Muscle of leg (tissue), 11 donors: ENCODE results near the gene GRAMD1A. TPM values are rescaled to one million over a fixed set of nuclear protein-coding genes. Genes with fewer than 3 reads are reported as not detected.

Experiments
- DNase-seq: peaks from one replicate; pipeline ENCODE4 v3.0.0; 2013
- H3K27ac ChIP-seq: one replicate; pipeline ENCODE4 v1.5.1; 2013; ENCODE audit warnings: mild to moderate bottlenecking, low read length, control low read depth
- H3K27me3 ChIP-seq: one replicate; pipeline ENCODE4 v1.6.1; 2013; ENCODE audit warnings: low read length; ENCODE audit not compliant: control insufficient read depth, insufficient read depth
- H3K36me3 ChIP-seq: one replicate; pipeline ENCODE4 v1.6.1; 2013; ENCODE audit warnings: low read length; ENCODE audit not compliant: control insufficient read depth, insufficient read depth
- H3K4me1 ChIP-seq: one replicate; pipeline ENCODE4 v1.6.1; 2013; ENCODE audit warnings: low read length; ENCODE audit not compliant: control insufficient read depth, insufficient read depth
- H3K4me3 ChIP-seq: one replicate; pipeline ENCODE4 v1.5.1; 2013; ENCODE audit warnings: low read length, control low read depth
- H3K9me3 ChIP-seq: replicated peaks from 2 replicates; pipeline ENCODE4 v1.6.1; 2013; ENCODE audit warnings: low read depth, low read length; ENCODE audit not compliant: control insufficient read depth
- WGBS: methylation state at CpG from one replicate; pipeline ENCODE4 v1.1.5; 2013; ENCODE audit warnings: missing lambda C conversion rate; ENCODE audit not compliant: insufficient coverage; 5-methylcytosine and 5-hydroxymethylcytosine counted together
- polyA plus RNA-seq, 8 donors: library from polyadenylated mRNA; unstranded; fragments of 120-200 nt; gene quantifications; one replicate each; pipeline versions ENCODE4 v1.2.1 to v1.2.3, GENCODE V29; 2013; ENCODE audit warnings: inconsistent platforms in 1 of 8, low replicate concordance in 1 of 8; ENCODE audit not compliant: insufficient read length in 8 of 8, insufficient read depth in 1 of 8
- total RNA-seq: library from RNA; stranded (reverse); fragments of 120-200 nt; gene quantifications from one replicate; pipeline ENCODE4 v1.2.4, GENCODE V29; 2013

GRAMD1A gene
- total and polyA plus RNA-seq, 9 donors = 16.0 to 48.0 (median 35.3) TPM

GRCh38 chr19:35073516-35073915, 73.4 kb downstream of the GRAMD1A start:
- peaks cover 2% of the 10 kb centered on the region for H3K27me3 ChIP-seq
- no peak for DNase-seq
- 60% methylated on average over 8 of the region's 10 CpGs for WGBS
- H3K9me3 ChIP-seq = peaks cover 5% of the 10 kb centered on the region
- H3K4me3 ChIP-seq = no peak overlapping the region
- no peak overlapping the region for H3K27ac ChIP-seq
- H3K4me1 ChIP-seq = peaks cover 8% of the 10 kb centered on the region
- no peaks in the 10 kb centered on the region for H3K36me3 ChIP-seq

GRCh38 chr19:35073941-35074340, 73.8 kb downstream of the GRAMD1A start:
- Histone ChIP-seq H3K36me3 (no peaks in the 10 kb centered on the region), H3K27ac (no peak overlapping the region), H3K4me3 (no peak overlapping the region), H3K4me1 (peaks cover 5% of the 10 kb centered on the region), H3K27me3 (peaks cover 2% of the 10 kb centered on the region), H3K9me3 (peaks cover 5% of the 10 kb centered on the region)
- WGBS = 86% methylated on average over 3 of the region's 8 CpGs
- DNase-seq = no peak

- no peaks in the 10 kb centered on the region for H3K36me3 ChIP-seq
- H3K4me3 ChIP-seq = no peak overlapping the region
- peaks cover 2% of the 10 kb centered on the region for H3K27me3 ChIP-seq
- H3K27ac ChIP-seq = no peak overlapping the region
- WGBS = 79% methylated on average over 18 of the region's 21 CpGs
- no peaks in the 10 kb centered on the region for H3K4me1 ChIP-seq
- H3K9me3 ChIP-seq = peaks cover 5% of the 10 kb centered on the region
- DNase-seq = no peak
Observed at GRCh38 chr19:35074426-35075201, 74.5 kb downstream of the GRAMD1A start.

- peaks cover 3% of the 10 kb centered on the region for H3K9me3 ChIP-seq
- peaks cover 2% of the 10 kb centered on the region for H3K27me3 ChIP-seq
- H3K4me3 ChIP-seq = no peak overlapping the region
- no peaks in the 10 kb centered on the region for H3K4me1 ChIP-seq
- no peak for DNase-seq
- no peak overlapping the region for H3K27ac ChIP-seq
- 81% methylated on average over 20 of the region's 21 CpGs for WGBS
- no peaks in the 10 kb centered on the region for H3K36me3 ChIP-seq
Observed at GRCh38 chr19:35075202-35076025, 75.3 kb downstream of the GRAMD1A start.

- no peak for DNase-seq
Observed at GRCh38 chr19:35076026-35076370, 75.9 kb downstream of the GRAMD1A start.

More at GRCh38 chr19:35076026-35076370, 75.9 kb downstream of the GRAMD1A start:
- no peaks in the 10 kb centered on the region for H3K4me1 ChIP-seq
- 70% methylated on average over 3 of the region's 6 CpGs for WGBS
- H3K36me3 ChIP-seq = no peaks in the 10 kb centered on the region
- no peaks in the 10 kb centered on the region for H3K9me3 ChIP-seq
- no peak overlapping the region for H3K27ac ChIP-seq
- no peak overlapping the region for H3K4me3 ChIP-seq
- H3K27me3 ChIP-seq = peaks cover 2% of the 10 kb centered on the region

Other genes with a start within 250 kb of the GRAMD1A start
- gene ZNF599, start 227.1 kb upstream of the GRAMD1A start, total RNA-seq = 6.6 TPM
- gene ZNF599, start 227.1 kb upstream of the GRAMD1A start, polyA plus RNA-seq = 1 to 10 TPM; 5.5 to 7.0 (median 6.1) TPM
- 3.9 TPM for gene ZNF30, start 73.4 kb upstream of the GRAMD1A start, total RNA-seq
- 1 to 10 TPM; 2.8 to 4.9 (median 3.6) TPM for gene ZNF30, start 73.4 kb upstream of the GRAMD1A start, polyA plus RNA-seq
- gene ZNF792, start 36.1 kb upstream of the GRAMD1A start, total RNA-seq = 5.1 TPM
- gene ZNF792, start 36.1 kb upstream of the GRAMD1A start, polyA plus RNA-seq = 1 to 10 TPM; 2.1 to 3.3 (median 2.5) TPM
- gene SCN1B, start 30.1 kb downstream of the GRAMD1A start, total RNA-seq = 3.2 TPM
- 1 to 10 TPM; 3.0 to 6.7 (median 3.7) TPM for gene SCN1B, start 30.1 kb downstream of the GRAMD1A start, polyA plus RNA-seq
- 0.13 TPM for gene HPN, start 41.4 kb downstream of the GRAMD1A start, total RNA-seq
- gene HPN, start 41.4 kb downstream of the GRAMD1A start, polyA plus RNA-seq = 10 to 100 TPM in 1 of 8 donors, 1 to 10 TPM in 1, under 1 TPM in 5, not detected in 1; 0.14 to 15.6 (median 0.50) TPM
- gene FXYD3, start 115.5 kb downstream of the GRAMD1A start, total RNA-seq = 0.35 TPM
- 1 to 10 TPM in 3 of 8 donors, under 1 TPM in 4, not detected in 1; 0.31 to 9.3 (median 0.65) TPM for gene FXYD3, start 115.5 kb downstream of the GRAMD1A start, polyA plus RNA-seq
- 8.6 TPM for gene LGI4, start 134.7 kb downstream of the GRAMD1A start, total RNA-seq
- 10 to 100 TPM in 6 of 8 donors, 1 to 10 TPM in 2; 8.4 to 16.3 (median 11.3) TPM for gene LGI4, start 134.7 kb downstream of the GRAMD1A start, polyA plus RNA-seq
- 152 TPM for gene FXYD1, start 138.5 kb downstream of the GRAMD1A start, total RNA-seq
- 100 to 1,000 TPM; 144 to 301 (median 206) TPM for gene FXYD1, start 138.5 kb downstream of the GRAMD1A start, polyA plus RNA-seq
- gene FXYD7, start 142.9 kb downstream of the GRAMD1A start, total RNA-seq = 0.71 TPM
- 1 to 10 TPM in 2 of 8 donors, under 1 TPM in 6; 0.38 to 1.4 (median 0.63) TPM for gene FXYD7, start 142.9 kb downstream of the GRAMD1A start, polyA plus RNA-seq
- gene FXYD5, start 154.4 kb downstream of the GRAMD1A start, total RNA-seq = 13.3 TPM
- gene FXYD5, start 154.4 kb downstream of the GRAMD1A start, polyA plus RNA-seq = 10 to 100 TPM; 16.0 to 28.1 (median 21.9) TPM
- not detected for gene FAM187B, start 228.4 kb downstream of the GRAMD1A start, total RNA-seq
- gene FAM187B, start 228.4 kb downstream of the GRAMD1A start, polyA plus RNA-seq = not detected
- 2.9 TPM for gene LSR, start 248.7 kb downstream of the GRAMD1A start, total RNA-seq
- 10 to 100 TPM in 1 of 8 donors, 1 to 10 TPM in 7; 3.2 to 15.2 (median 5.7) TPM for gene LSR, start 248.7 kb downstream of the GRAMD1A start, polyA plus RNA-seq